GM18520 (cell line): ENCODE measurements around the gene MYO5C.
A peak's percentile ranks its signal among the peaks of the same experiment; 100 is the strongest.
"Not testable (repeated sequence)": the region's sequence is repeated elsewhere in the genome, so short reads cannot be mapped to it uniquely, and the experiment has no call there.

ENCODE experiments used
- ATAC-seq: cut with Tn5 transposase; IDR thresholded peaks from one replicate; pipeline ENCODE4 v1.9.1; 2021; ENCODE audit not compliant: unreplicated experiment

Gene MYO5C

DNA sequence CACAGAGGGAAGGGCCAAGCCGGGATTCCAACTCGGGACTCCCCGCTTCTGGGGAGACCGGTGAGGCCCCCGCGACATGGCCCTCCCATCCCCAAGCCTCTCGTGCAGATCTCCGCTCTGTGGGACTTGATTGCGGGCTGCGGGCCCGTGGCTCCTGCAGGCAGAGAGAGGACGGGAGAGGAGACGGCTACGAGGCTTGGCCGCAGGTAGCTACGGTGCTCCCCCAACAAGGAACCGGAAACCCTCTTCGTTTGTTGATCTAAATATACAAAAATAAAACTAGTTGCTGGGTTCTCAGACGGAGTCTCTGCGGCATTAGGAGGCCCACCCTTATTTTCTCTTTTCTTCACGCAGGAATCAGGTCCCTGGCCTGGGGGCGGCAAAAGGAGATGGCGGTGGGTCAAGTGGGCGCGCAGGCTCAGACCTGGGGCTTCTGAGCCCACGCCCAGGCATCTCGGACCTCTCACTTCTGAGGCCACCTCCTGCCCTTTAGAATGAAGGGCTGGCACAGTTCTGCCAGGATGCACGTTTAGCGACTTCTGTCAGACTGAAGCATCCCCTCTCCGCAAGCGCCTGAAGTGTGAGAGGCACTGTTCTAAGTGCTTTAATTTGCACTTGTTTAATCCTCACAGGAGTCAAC lies 115.3 kb downstream of the MYO5C start:
- peak; percentile 13 for ATAC-seq

DNA sequence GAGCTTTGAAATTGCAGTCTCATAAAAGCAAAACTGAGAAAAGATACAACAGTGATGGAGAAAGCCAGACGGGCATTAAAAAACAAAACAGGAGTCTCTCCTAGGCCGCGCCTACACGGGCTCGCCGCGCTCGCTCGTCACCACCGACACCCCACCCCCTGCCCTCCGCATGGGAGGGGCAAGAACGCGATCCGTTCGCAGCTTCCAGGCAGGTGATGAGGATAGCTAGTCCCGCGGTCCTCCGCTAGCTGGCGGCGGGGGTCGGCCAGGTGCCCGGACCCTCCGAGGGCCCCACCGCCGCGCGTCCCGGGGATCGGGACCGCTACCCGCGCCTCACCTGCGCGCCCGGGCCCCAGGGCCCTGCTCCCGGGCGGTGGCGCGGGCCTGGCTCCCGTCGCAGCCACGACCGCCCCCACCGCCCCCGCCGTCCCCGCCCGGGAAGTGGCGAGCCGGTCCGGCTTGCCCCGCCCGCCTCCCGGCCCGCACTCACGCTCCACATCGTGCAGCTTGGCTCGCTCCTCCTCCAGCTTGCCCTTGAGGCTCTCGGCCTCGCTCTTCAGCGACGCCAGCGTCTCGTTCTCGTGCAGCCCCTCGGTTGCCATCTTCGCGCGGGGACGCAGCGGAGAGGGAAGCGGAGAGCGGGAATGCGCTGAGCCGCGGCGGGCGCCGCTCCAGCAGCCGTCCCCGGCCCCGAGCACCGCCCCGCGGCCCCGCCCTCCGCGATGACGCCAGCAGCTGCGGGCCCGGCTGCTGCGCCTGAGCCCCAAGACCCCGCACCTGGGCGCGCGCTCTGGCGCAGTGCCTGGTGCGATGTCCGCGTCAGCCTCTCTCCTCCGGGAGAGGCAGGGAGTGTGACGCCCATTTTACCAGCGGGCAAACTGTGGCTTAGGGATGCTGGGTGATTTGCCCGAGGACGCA lies 116.1 kb downstream of the MYO5C start:
- peak; percentile 82 for ATAC-seq

DNA sequence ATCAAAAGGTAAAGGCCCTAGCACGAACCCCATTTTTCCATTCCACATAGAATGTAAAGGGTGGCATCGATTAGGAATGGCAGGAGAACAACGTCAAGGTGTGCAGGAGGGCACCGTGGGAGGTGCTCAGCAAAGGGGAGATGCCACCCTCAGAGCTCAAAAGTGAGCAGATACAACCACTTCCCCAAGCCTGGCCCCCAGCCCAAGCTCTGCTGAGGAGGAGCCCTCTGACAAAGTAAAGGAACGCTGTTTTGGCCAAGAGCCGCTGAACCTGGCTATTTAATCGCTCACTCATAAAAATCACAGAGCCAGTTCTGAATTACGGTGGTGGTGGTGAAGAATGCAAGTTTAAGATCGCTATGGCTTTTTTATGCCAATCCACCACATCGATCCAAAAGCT lies 116.8 kb downstream of the MYO5C start:
- no peak for ATAC-seq

GRCh38 chr15:52172869-52173268 lies 122.7 kb downstream of the MYO5C start:
- ATAC-seq = no peak

DNA sequence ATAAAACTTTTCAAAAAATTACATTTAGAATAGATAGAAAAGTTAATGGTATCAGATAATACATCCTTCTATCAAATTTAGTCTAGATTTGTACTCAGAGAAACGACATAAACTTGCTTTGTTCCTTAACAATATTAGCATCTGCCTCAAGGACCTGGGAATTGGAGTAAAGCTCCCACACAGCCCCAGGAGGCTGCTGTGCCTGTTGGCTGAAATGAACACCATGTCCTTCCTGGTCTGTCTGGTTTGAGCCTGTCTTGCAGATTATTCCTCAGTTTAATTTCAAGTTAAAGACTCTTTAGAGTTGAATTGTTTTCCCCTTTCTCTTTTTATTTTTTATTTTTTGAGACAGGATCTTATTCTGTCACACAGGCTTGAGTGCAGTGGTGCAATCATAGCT lies 123.8 kb downstream of the MYO5C start:
- no peak for ATAC-seq

- ATAC-seq = no peak
Measured at GRCh38 chr15:52171386-52171785, 124.2 kb downstream of the MYO5C start.

GRCh38 chr15:52170199-52170598 lies 125.4 kb downstream of the MYO5C start:
- not testable (repeated sequence) for ATAC-seq

DNA sequence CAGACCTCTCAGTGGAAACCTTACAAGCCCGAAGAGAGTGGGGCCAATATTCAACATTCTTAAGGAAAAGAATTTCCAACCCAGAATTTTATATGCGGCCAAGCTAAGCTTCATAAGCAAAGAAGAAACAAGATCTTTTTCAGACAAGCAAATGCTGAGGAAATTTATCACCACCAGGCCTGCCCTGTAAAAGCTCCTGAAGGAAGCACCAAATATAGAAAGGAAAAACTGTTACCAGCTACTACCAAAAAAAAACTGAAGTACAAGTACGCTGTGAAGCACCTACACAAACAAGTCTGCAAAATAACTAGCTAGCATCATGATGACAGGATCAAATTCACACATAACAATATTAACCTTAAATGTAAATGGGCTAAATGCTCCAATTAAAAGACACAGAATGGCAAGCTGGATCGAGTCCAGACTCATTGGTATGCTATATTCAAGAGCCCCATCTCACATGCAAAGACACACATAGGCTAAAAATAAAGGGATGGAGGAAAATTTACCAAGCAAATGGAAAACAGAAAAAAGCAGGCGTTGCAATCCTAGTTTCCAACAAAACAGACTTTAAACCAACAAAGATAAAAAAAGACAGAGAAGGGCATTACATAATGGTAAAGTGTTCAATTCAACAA lies 130.0 kb downstream of the MYO5C start:
- not testable (repeated sequence) for ATAC-seq

DNA sequence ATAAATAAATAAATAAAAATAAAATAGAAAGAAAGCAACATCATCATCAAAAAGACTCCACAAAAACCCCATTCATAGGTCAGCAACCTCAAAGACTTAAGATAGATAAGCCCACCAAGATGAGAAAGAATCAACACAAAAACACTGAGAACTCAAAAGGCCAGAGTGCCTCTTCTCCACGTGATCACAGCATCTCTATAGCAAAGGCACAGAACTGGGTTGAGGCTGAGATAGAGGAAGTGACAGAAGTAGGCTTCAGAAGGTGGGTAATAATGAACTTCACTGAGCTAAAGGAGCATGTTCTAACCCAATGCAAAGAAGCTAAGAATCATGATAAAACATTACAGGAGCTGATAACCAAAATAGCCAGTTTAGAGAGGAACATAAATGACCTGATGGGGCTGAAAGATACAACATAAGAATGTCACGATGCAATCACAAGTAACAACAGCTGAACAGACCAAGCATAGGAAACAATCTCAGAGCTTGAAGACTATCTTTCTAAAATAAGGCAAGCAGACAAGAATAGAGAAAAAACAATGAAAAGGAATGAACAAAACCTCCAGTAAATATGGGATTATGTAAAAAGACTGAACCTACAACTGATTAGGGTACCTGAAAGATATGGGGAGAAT lies 130.9 kb downstream of the MYO5C start:
- ATAC-seq = no peak

DNA sequence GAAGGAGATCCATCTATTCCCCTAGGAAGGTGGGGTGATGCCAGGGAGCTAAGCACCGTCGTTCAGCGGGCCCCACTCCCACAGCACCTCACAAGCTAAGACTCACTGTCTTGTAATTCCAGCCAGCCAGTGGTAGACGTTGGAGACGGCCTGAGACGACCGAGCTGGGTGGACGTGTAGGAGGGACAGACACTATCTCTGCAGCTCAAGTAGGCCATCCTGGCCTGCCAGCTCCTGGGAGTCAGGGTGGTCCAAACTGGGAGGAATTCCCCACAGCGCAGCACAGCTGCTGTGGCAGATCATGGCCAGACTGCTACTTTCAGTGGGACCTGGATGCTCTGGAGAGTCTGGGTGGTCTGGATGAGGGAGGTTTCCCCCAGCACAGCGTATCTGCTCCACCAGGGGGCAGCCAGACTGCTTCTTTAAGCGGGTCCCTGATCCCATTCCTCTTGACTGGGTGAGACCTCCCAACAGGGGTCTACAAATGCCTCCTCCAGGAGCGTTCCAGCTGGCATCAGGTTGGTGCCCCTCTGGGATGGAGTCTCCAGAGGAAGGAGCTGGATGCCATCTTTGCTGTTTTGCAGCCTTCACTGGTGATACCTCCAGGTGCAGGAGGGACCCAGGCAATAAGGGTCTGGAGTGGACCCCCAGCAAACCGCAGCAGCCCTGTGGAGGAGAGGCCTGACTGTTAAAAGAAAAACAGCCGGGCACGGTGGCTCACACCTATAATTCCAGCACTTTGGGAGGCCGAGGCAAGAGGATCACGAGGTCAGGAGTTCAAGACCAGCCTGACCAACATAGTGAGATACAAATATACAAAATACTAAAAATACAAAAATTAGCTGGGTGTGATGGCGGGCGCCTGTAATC lies 132.0 kb downstream of the MYO5C start:
- no peak for ATAC-seq

DNA sequence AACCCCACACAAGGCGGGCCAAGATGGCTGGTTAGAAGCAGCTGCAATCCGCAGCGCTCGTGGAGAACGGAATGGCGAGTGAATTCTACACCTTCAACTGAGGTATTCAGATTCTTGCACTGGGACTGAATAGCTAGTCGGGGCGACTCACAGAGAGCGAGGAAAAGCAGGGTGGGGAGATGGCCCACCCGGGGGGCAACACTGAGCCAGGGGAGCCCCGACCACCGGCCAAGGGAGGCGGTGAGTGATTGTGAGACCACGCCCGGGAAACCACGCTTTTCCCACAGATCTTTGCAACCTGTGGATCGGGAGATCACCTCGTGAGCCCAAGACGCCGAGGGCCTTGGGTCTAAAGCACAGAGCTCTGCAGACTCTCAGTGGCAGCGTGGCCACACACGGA lies 132.7 kb downstream of the MYO5C start:
- no peak for ATAC-seq

GRCh38 chr15:52162260-52162659 lies 133.3 kb downstream of the MYO5C start:
- no peak for ATAC-seq

- no peak for ATAC-seq
Measured at GRCh38 chr15:52161406-52161966, 134.1 kb downstream of the MYO5C start.

GRCh38 chr15:52159645-52160044 lies 136.0 kb downstream of the MYO5C start:
- ATAC-seq = no peak

GRCh38 chr15:52158084-52158765 lies 137.4 kb downstream of the MYO5C start:
- ATAC-seq = no peak

DNA sequence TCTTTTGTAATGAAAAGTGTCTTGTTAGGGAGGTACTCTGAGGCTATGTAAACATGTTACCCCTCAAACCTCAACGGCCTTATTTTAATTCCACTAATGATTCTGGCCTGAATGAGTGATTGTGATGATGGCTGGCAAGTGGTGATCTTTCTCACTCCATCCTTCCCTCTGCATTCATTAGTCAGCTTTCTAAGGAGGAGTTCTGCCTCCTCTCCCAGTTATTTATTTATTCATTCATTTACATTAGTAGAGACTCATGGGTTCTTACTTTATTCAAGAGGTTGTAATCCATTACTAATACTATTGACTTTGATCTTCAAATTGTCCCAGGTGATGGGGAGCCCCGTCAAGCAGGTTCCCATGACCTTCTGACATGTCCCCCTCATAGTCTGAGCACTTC lies 139.7 kb downstream of the MYO5C start:
- no peak for ATAC-seq

- no peak for ATAC-seq
Measured at GRCh38 chr15:52154896-52155865, 140.4 kb downstream of the MYO5C start.
